ACC112 (cell line): ENCODE measurements around the gene HOXB6.

Experiments used
- H2AFZ ChIP-seq: fragments of 200-600 bp; sonication (generic); one replicate; pipeline ENCODE4 v1.6.0; 2017; ENCODE audit warnings: antibody characterized with exemption, low read length; ENCODE audit not compliant: unreplicated experiment
- H3K27ac ChIP-seq: fragments of 200-600 bp; sonication (generic); 2 replicates; pipeline ENCODE4 v1.5.1; 2014; ENCODE audit warnings: low read depth, mild to moderate bottlenecking, antibody characterized with exemption, low read length, moderate library complexity
- H3K27me3 ChIP-seq: fragments of 200-600 bp; sonication (generic); 2 replicates; pipeline ENCODE4 v1.6.1; 2014; ENCODE audit warnings: mild to moderate bottlenecking, antibody characterized with exemption, low read length, moderate library complexity, mixed read lengths; ENCODE audit not compliant: insufficient read depth
- H3K36me3 ChIP-seq: fragments of 200-600 bp; sonication (generic); 2 replicates; pipeline ENCODE4 v1.6.1; 2016; ENCODE audit warnings: mild to moderate bottlenecking, antibody characterized with exemption, low read length, moderate library complexity, mixed read lengths; ENCODE audit not compliant: insufficient read depth
- H3K4me1 ChIP-seq: fragments of 200-600 bp; sonication (generic); one replicate; pipeline ENCODE4 v1.6.1; 2016; ENCODE audit warnings: low read length, mixed read lengths; ENCODE audit not compliant: insufficient read depth, unreplicated experiment, control insufficient read depth
- H3K4me3 ChIP-seq: fragments of 200-600 bp; sonication (generic); 2 replicates; pipeline ENCODE4 v1.5.1; 2014; ENCODE audit warnings: mild to moderate bottlenecking, low read depth, low read length
- H3K79me2 ChIP-seq: fragments of 200-600 bp; sonication (generic); one replicate; pipeline ENCODE4 v1.6.0; 2016; ENCODE audit warnings: low read length; ENCODE audit not compliant: control insufficient read depth, unreplicated experiment, insufficient read depth

Gene HOXB6

GRCh38 chr17:48589831-48590606 is 14.8 kb downstream of the HOXB6 start, which contains the start of gene HOXB3:
TSS of gene HOXB3 (minus strand) at chr17:48590241. CDS start at chr17:48552474, 37,767 bp downstream.
- H3K27ac ChIP-seq = no peak within 1 kb of the TSS

GRCh38 chr17:48589060-48589830 is 15.5 kb downstream of the HOXB6 start:
- H3K79me2 ChIP-seq = no peaks in the 10 kb centered on the region
- H3K4me1 ChIP-seq = no peaks in the 10 kb centered on the region

More at GRCh38 chr17:48589831-48590606, 14.8 kb downstream of the HOXB6 start, which contains the start of gene HOXB3:
- Histone ChIP-seq H3K4me1 (no peaks in the 10 kb centered on the region), H2AFZ (no peak within 1 kb of the TSS), H3K79me2 (no peaks in the 10 kb centered on the region), H3K36me3 (no peaks in the 10 kb centered on the region), H3K4me3 (no peak within 1 kb of the TSS), H3K27me3 (peaks cover 94% of the 10 kb centered on the region)

GRCh38 chr17:48588528-48588927 is 16.3 kb downstream of the HOXB6 start:
- Histone ChIP-seq H3K79me2 (no peaks in the 10 kb centered on the region), H3K27me3 (peaks cover 95% of the 10 kb centered on the region), H3K4me1 (no peaks in the 10 kb centered on the region), H3K36me3 (no peaks in the 10 kb centered on the region), H2AFZ (no peak overlapping the region), H3K4me3 (no peak overlapping the region), H3K27ac (no peak overlapping the region)

More at GRCh38 chr17:48589060-48589830, 15.5 kb downstream of the HOXB6 start:
- H3K36me3 ChIP-seq = no peaks in the 10 kb centered on the region
- no peak overlapping the region for H2AFZ ChIP-seq
- no peak overlapping the region for H3K27ac ChIP-seq
- peaks cover 94% of the 10 kb centered on the region for H3K27me3 ChIP-seq
- no peak overlapping the region for H3K4me3 ChIP-seq

GRCh38 chr17:48588074-48588415 is 16.7 kb downstream of the HOXB6 start:
- Histone ChIP-seq H2AFZ (no peak overlapping the region), H3K27ac (no peak overlapping the region), H3K27me3 (peaks cover 95% of the 10 kb centered on the region), H3K79me2 (no peaks in the 10 kb centered on the region), H3K4me1 (no peaks in the 10 kb centered on the region), H3K4me3 (no peak overlapping the region), H3K36me3 (no peaks in the 10 kb centered on the region)

GRCh38 chr17:48587276-48588073 is 17.3 kb downstream of the HOXB6 start:
- Histone ChIP-seq H3K4me1 (no peaks in the 10 kb centered on the region), H3K27me3 (peaks cover 95% of the 10 kb centered on the region), H3K27ac (no peak overlapping the region), H3K36me3 (no peaks in the 10 kb centered on the region), H2AFZ (no peak overlapping the region), H3K79me2 (no peaks in the 10 kb centered on the region), H3K4me3 (no peak overlapping the region)

GRCh38 chr17:48586355-48587258 is 18.2 kb downstream of the HOXB6 start:
- Histone ChIP-seq H3K4me3 (peak overlapping the region; percentile 84), H3K27ac (no peak overlapping the region), H3K36me3 (no peaks in the 10 kb centered on the region), H3K79me2 (no peaks in the 10 kb centered on the region), H3K27me3 (peaks cover 95% of the 10 kb centered on the region), H3K4me1 (no peaks in the 10 kb centered on the region), H2AFZ (peak overlapping the region; percentile 77)

- H3K27ac ChIP-seq = no peak overlapping the region
Measured at GRCh38 chr17:48584223-48584741, 20.5 kb downstream of the HOXB6 start.

GRCh38 chr17:48583708-48584222 is 21.0 kb downstream of the HOXB6 start:
- Histone ChIP-seq H3K36me3 (no peaks in the 10 kb centered on the region), H3K79me2 (no peaks in the 10 kb centered on the region), H3K4me1 (no peaks in the 10 kb centered on the region), H3K27me3 (peaks cover 95% of the 10 kb centered on the region), H2AFZ (no peak overlapping the region), H3K27ac (no peak overlapping the region), H3K4me3 (no peak overlapping the region)

More at GRCh38 chr17:48584223-48584741, 20.5 kb downstream of the HOXB6 start:
- H3K27me3 ChIP-seq = peaks cover 95% of the 10 kb centered on the region
- no peaks in the 10 kb centered on the region for H3K4me1 ChIP-seq
- no peaks in the 10 kb centered on the region for H3K79me2 ChIP-seq
- H3K36me3 ChIP-seq = no peaks in the 10 kb centered on the region
- H2AFZ ChIP-seq = no peak overlapping the region
- no peak overlapping the region for H3K4me3 ChIP-seq

GRCh38 chr17:48582750-48583069 is 22.1 kb downstream of the HOXB6 start:
- Histone ChIP-seq H3K79me2 (no peaks in the 10 kb centered on the region), H3K4me3 (no peak overlapping the region), H2AFZ (no peak overlapping the region), H3K36me3 (no peaks in the 10 kb centered on the region), H3K27me3 (peaks cover 94% of the 10 kb centered on the region), H3K4me1 (no peaks in the 10 kb centered on the region), H3K27ac (no peak overlapping the region)
